Nephron (organoid): ENCODE data around the gene RYR2.

Experiments used
- H3K27ac Mint-ChIP-seq, 3 experiments: 2 replicates each; pipeline ENCODE4 v1.8.0; 2020; ENCODE audit warnings: mixed read lengths in 3 of 3, mild to moderate bottlenecking in 2 of 3, moderate library complexity in 1 of 3
- H3K27me3 Mint-ChIP-seq: 2 replicates; pipeline ENCODE4 v1.8.0; 2021; ENCODE audit warnings: low read depth, mild to moderate bottlenecking, moderate library complexity, mixed read lengths
- H3K36me3 Mint-ChIP-seq: 2 replicates; pipeline ENCODE4 v1.8.0; 2020; ENCODE audit warnings: low read depth, mixed read lengths
- H3K4me1 Mint-ChIP-seq: 2 replicates; pipeline ENCODE4 v1.8.0; 2020; ENCODE audit warnings: mixed read lengths
- H3K4me3 Mint-ChIP-seq, 3 experiments: 2 replicates each; pipeline ENCODE4 v1.8.0; 2020; ENCODE audit warnings: mild to moderate bottlenecking in 3 of 3, mixed read lengths in 3 of 3, moderate library complexity in 2 of 3
- H3K9me3 Mint-ChIP-seq: 2 replicates; pipeline ENCODE4 v1.8.0; 2020; ENCODE audit warnings: mixed read lengths
- CTCF ChIP-seq, 3 experiments: fragments of 200-600 bp; sonication (generic); IDR thresholded peaks; one replicate each; pipeline ENCODE4 v1.5.0; 2021; ENCODE audit warnings: antibody characterized with exemption in 3 of 3; ENCODE audit not compliant: unreplicated experiment in 3 of 3

The RYR2 gene

GRCh38 chr1:237748171-237748960 is 706.4 kb downstream of the RYR2 start:
- H3K4me1 Mint-ChIP-seq, result peaks cover 18% of the 10 kb centered on the region
- no peak overlapping the region for H3K4me3 Mint-ChIP-seq
- no peak for TF ChIP-seq CTCF (IDR thresholded peaks at IDR 0.05; ENCODE audit: unreplicated experiment in 3 of 3)
- H3K27me3 Mint-ChIP-seq, result no peaks in the 10 kb centered on the region
- H3K36me3 Mint-ChIP-seq, result no peaks in the 10 kb centered on the region
- no peaks in the 10 kb centered on the region for H3K9me3 Mint-ChIP-seq
- H3K27ac Mint-ChIP-seq, result peak overlapping the region in 1 of 3 experiments; percentile 30

GRCh38 chr1:237749122-237749521 is 707.1 kb downstream of the RYR2 start:
- no peak for TF ChIP-seq CTCF (IDR thresholded peaks at IDR 0.05; ENCODE audit: unreplicated experiment in 3 of 3)
- Mint-ChIP-seq H3K9me3 (no peaks in the 10 kb centered on the region), H3K27ac (no peak overlapping the region), H3K4me1 (peaks cover 18% of the 10 kb centered on the region), H3K4me3 (no peak overlapping the region), H3K27me3 (no peaks in the 10 kb centered on the region), H3K36me3 (no peaks in the 10 kb centered on the region)

- H3K4me1 Mint-ChIP-seq, result peaks cover 18% of the 10 kb centered on the region
- TF ChIP-seq CTCF (IDR thresholded peaks at IDR 0.05; ENCODE audit: unreplicated experiment in 3 of 3), result no peak
- H3K4me3 Mint-ChIP-seq, result no peak overlapping the region
- H3K36me3 Mint-ChIP-seq, result no peaks in the 10 kb centered on the region
- no peaks in the 10 kb centered on the region for H3K27me3 Mint-ChIP-seq
- H3K9me3 Mint-ChIP-seq, result no peaks in the 10 kb centered on the region
- no peak overlapping the region for H3K27ac Mint-ChIP-seq
These were observed 709.1 kb downstream of the RYR2 start for GRCh38 chr1:237751090-237751489.

- peaks cover 4% of the 10 kb centered on the region for H3K4me1 Mint-ChIP-seq
- no peak overlapping the region for H3K27ac Mint-ChIP-seq
- no peaks in the 10 kb centered on the region for H3K36me3 Mint-ChIP-seq
- H3K9me3 Mint-ChIP-seq, result no peaks in the 10 kb centered on the region
- TF ChIP-seq CTCF (IDR thresholded peaks at IDR 0.05; ENCODE audit: unreplicated experiment in 3 of 3), result no peak
- H3K27me3 Mint-ChIP-seq, result no peaks in the 10 kb centered on the region
- H3K4me3 Mint-ChIP-seq, result no peak overlapping the region
These were observed 712.6 kb downstream of the RYR2 start for GRCh38 chr1:237754627-237755026.

GRCh38 chr1:237756304-237756967 is 714.5 kb downstream of the RYR2 start:
- H3K27me3 Mint-ChIP-seq, result no peaks in the 10 kb centered on the region
- no peak overlapping the region for H3K4me3 Mint-ChIP-seq
- no peaks in the 10 kb centered on the region for H3K4me1 Mint-ChIP-seq
- H3K27ac Mint-ChIP-seq, result no peak overlapping the region
- no peaks in the 10 kb centered on the region for H3K9me3 Mint-ChIP-seq
- no peak for TF ChIP-seq CTCF (IDR thresholded peaks at IDR 0.05; ENCODE audit: unreplicated experiment in 3 of 3)
- H3K36me3 Mint-ChIP-seq, result no peaks in the 10 kb centered on the region
